Memory B cell (primary cell): ENCODE results near the gene CACNB3.

ENCODE experiments used
- ATAC-seq: fragments of 150-1000 bp; cut with Tn5 transposase; 2 replicates; pipeline ENCODE4 v1.10.0; 2021; ENCODE audit warnings: low read depth, mild to moderate bottlenecking, moderate library complexity
- DNase-seq, 2 donors: peaks; one replicate each; pipeline ENCODE4 v3.0.0; 2022; ENCODE audit warnings: low spot score in 2 of 2
- H3K27ac Mint-ChIP-seq: one replicate; pipeline ENCODE4 v1.8.0; 2022; ENCODE audit warnings: mild to moderate bottlenecking, moderate library complexity, mixed read lengths
- H3K27me3 Mint-ChIP-seq: one replicate; pipeline ENCODE4 v1.8.0; 2022; ENCODE audit warnings: mixed read lengths
- H3K36me3 Mint-ChIP-seq: one replicate; pipeline ENCODE4 v1.8.0; 2022; ENCODE audit warnings: mild to moderate bottlenecking, mixed read lengths
- H3K4me1 Mint-ChIP-seq: one replicate; pipeline ENCODE4 v1.8.0; 2022; ENCODE audit warnings: mixed read lengths
- H3K4me3 Mint-ChIP-seq: one replicate; pipeline ENCODE4 v1.8.0; 2022; ENCODE audit warnings: mild to moderate bottlenecking, moderate library complexity, mixed read lengths
- H3K9me3 Mint-ChIP-seq: one replicate; pipeline ENCODE4 v1.8.0; 2022; ENCODE audit warnings: mixed read lengths

Gene CACNB3

GRCh38 chr12:48782457-48783395 lies 35.6 kb upstream of the CACNB3 start:
- no peak overlapping the region for H3K4me3 Mint-ChIP-seq
- no peaks in the 10 kb centered on the region for H3K4me1 Mint-ChIP-seq
- no peaks in the 10 kb centered on the region for H3K9me3 Mint-ChIP-seq
- no peak overlapping the region for H3K27ac Mint-ChIP-seq
- H3K36me3 Mint-ChIP-seq = no peaks in the 10 kb centered on the region
- H3K27me3 Mint-ChIP-seq = peaks cover 15% of the 10 kb centered on the region
- ATAC-seq = no peak
- DNase-seq = no peak

DNA sequence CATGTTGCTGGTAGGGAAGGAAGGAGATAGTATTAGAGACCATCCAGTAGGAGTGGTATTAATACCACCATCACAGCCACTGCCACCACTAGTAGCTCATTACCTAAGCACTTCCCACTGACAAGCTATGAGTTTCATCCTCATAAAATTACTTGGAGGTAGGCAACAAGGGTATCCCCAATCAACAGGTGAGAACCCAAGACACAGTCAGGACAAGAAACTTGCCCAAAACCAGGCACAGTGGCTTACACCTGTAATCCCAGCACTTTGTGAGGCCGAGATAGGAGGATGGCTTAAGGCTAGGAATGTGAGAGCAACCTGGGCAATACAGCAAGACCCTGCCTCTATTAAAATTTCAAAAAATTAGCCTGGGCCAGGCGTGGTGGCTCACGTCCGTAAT lies 34.9 kb upstream of the CACNB3 start:
- peaks cover under 1% of the 10 kb centered on the region for H3K4me1 Mint-ChIP-seq
- H3K9me3 Mint-ChIP-seq = no peaks in the 10 kb centered on the region
- no peak overlapping the region for H3K4me3 Mint-ChIP-seq
- H3K27me3 Mint-ChIP-seq = peaks cover 20% of the 10 kb centered on the region
- no peaks in the 10 kb centered on the region for H3K36me3 Mint-ChIP-seq
- DNase-seq = no peak
- no peak for ATAC-seq
- H3K27ac Mint-ChIP-seq = no peak overlapping the region

GRCh38 chr12:48786591-48787544 lies 31.4 kb upstream of the CACNB3 start:
- DNase-seq = no peak
- H3K9me3 Mint-ChIP-seq = no peaks in the 10 kb centered on the region
- H3K4me3 Mint-ChIP-seq = no peak overlapping the region
- ATAC-seq = no peak
- H3K36me3 Mint-ChIP-seq = no peaks in the 10 kb centered on the region
- H3K27me3 Mint-ChIP-seq = peaks cover 35% of the 10 kb centered on the region
- H3K4me1 Mint-ChIP-seq = peaks cover 12% of the 10 kb centered on the region
- H3K27ac Mint-ChIP-seq = no peak overlapping the region

DNA sequence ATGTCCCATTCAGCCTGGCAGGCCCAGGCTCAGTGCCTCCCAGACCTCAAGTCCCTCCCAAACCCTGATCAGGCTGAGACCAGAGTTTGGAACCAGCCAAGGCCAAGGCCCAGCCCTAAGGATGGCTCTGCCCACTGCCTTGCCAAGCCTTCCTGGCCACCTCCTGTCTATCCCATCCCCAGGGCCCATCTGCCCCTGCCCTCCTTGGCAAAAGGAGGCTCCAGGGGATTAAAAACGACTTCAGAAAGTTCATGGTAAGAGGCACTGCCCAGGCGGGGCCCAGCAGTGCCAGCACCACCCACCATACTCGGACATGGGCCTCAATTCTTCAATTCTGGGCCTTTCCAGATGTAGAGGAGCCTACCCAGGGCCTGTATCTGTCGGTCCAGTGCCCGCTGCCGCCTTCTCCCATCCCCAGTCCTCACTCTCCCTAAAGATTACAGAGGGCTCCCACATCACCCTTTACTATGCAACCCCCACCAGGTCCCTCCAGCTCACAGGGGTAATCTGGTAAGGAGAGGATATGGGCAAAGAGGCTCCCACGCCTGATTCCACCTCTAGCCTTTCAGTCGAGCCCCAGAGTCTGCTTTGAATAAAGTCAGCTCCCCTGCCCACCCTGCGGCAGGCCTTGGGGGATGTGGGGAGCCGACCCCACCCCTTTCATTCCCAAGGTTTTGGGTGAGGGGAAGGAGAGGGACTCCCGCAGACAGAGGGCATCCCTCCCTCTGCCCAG lies 30.3 kb upstream of the CACNB3 start:
- DNase-seq = no peak
- peaks cover 31% of the 10 kb centered on the region for H3K27me3 Mint-ChIP-seq
- H3K4me1 Mint-ChIP-seq = peaks cover 12% of the 10 kb centered on the region
- no peaks in the 10 kb centered on the region for H3K9me3 Mint-ChIP-seq
- no peak overlapping the region for H3K27ac Mint-ChIP-seq
- no peaks in the 10 kb centered on the region for H3K36me3 Mint-ChIP-seq
- H3K4me3 Mint-ChIP-seq = peak overlapping the region; percentile 73
- no peak for ATAC-seq

DNA sequence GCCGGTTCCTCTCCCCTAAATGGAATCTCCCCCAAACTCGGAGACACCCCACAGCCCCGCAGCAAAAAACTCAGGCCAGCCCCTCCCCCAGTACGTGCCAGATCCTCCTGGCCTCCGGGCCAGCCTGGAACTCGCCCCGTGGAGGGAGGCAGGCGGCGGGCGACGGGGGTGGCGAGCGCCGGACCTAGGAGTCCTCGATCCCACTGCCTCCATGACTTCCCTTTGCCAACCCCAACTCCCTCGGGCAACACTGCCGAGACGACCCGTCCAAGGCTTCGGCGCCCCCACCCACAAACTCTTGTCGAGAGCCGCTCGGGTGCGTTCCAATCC lies 29.8 kb upstream of the CACNB3 start:
- no peak overlapping the region for H3K27ac Mint-ChIP-seq
- ATAC-seq = no peak
- H3K27me3 Mint-ChIP-seq = peaks cover 34% of the 10 kb centered on the region
- no peaks in the 10 kb centered on the region for H3K36me3 Mint-ChIP-seq
- peaks cover 12% of the 10 kb centered on the region for H3K4me1 Mint-ChIP-seq
- peak overlapping the region; percentile 73 for H3K4me3 Mint-ChIP-seq
- H3K9me3 Mint-ChIP-seq = no peaks in the 10 kb centered on the region
- DNase-seq = no peak

DNA sequence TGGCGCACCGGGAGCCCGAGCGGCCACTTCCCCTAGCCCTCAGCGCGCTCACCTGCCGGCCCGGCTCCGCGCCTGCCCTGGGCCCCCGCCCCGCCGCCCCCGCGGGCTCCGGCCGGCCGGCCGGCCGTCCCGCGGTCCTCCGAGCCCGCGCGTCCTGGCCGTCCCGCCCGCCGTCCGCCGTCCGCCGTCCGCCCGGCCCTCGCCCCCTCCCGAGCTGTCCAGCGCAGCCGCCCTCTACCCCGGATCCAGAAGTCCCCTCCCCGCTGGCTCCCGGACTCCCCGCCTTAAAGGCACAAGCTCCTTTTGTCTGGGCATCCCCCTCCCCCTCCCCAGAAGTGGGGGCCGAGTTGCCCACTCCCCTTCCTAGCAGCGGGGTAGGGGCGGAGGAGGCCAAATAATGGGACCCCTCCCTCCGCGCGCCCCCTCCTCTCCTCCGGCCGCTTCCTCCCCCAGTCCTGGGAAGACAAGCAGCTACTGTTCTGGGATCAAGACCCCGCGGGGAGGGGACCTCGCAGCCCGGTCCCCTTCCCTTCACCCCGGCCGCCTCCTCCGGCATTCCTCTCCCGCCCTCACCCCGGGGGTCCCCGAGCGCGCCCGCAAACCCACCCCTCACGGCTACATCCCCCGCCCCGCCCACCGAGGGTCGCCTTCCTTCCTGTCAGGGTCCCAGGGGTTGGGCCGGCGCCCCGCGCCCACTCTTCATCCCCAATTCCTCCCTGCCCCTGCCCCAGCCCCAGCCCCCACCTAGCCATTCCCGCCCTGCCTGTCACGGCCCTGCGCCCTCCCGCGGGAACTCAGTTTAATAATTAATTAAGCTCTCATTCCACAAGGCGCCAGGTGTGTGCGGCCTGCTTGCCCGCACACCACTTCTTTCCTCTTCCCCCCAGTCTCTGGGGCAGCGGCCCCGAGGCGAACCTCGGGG lies 29.2 kb upstream of the CACNB3 start, which contains the start of gene ADCY6:
TSS of gene ADCY6 (minus strand) at position 236 of the 922 bp plus-strand sequence. CDS start 5,655 bp downstream, outside the sequence.
- peak within 1 kb of the TSS; percentile 86 for H3K4me3 Mint-ChIP-seq
- peaks cover 12% of the 10 kb centered on the region for H3K4me1 Mint-ChIP-seq
- ATAC-seq (no peak), DNase-seq (no peak)
- peaks cover 35% of the 10 kb centered on the region for H3K27me3 Mint-ChIP-seq
- H3K36me3 Mint-ChIP-seq = no peaks in the 10 kb centered on the region
- no peaks in the 10 kb centered on the region for H3K9me3 Mint-ChIP-seq
- H3K27ac Mint-ChIP-seq = peak within 1 kb of the TSS; percentile 65

DNA sequence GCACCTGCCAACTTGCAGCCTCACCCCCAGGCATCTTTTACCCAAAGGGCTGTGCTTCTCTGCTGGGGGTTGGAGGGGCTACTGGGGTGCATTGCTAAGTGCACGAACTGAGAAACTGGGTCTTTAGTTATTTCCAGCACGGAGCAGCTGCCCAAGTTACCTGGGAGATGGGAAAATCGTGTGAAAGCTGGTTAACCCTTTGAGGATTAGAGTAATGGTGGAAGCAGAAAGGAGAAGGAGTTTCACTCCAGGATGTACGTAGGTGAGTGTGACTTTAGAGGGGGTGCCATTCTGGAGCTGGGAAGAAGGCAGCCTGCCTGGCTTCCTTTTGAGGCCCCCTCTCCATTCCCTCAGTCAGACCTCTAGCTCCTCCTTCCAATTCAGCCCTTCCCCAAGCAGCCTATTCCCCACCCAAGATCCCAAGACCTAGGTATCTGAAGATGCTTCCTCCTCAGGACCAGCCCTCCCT lies 28.4 kb upstream of the CACNB3 start:
- peak overlapping the region; percentile 86 for H3K4me3 Mint-ChIP-seq

GRCh38 chr12:48793696-48794095 lies 24.6 kb upstream of the CACNB3 start:
- Mint-ChIP-seq H3K27me3 (peaks cover 20% of the 10 kb centered on the region), H3K36me3 (no peaks in the 10 kb centered on the region), H3K27ac (no peak overlapping the region), H3K9me3 (no peaks in the 10 kb centered on the region), H3K4me1 (peaks cover 19% of the 10 kb centered on the region), H3K4me3 (no peak overlapping the region)
- DNase-seq = no peak
- no peak for ATAC-seq

More for the DNA sequence above, 28.4 kb upstream of the CACNB3 start:
- Mint-ChIP-seq H3K36me3 (no peaks in the 10 kb centered on the region), H3K27me3 (peaks cover 35% of the 10 kb centered on the region), H3K4me1 (peaks cover 14% of the 10 kb centered on the region), H3K27ac (peak overlapping the region; percentile 65), H3K9me3 (no peaks in the 10 kb centered on the region)
- ATAC-seq = no peak
- DNase-seq = no peak

DNA sequence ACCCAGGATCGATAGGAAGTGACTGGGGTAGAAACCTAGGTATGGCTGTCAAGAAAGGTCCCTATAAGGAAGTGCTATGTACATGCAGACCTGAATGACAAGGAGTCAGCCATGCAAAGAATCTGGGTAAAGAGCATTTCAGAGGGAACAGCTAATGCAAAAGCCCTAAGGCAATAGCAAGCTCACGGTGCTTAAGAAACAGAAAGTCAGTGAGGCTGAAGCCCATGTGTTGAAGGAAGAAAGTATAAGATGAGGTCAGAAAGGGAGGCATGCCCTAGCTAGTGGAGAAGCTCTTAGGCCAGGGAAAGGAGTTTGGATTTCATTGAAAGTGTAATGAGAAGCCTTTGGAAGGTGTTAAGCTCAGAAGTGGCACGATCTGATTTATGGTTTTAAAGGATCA lies 23.4 kb upstream of the CACNB3 start:
- Mint-ChIP-seq H3K27me3 (peaks cover 17% of the 10 kb centered on the region), H3K4me1 (peaks cover 14% of the 10 kb centered on the region), H3K36me3 (no peaks in the 10 kb centered on the region), H3K9me3 (no peaks in the 10 kb centered on the region), H3K27ac (peak overlapping the region; percentile 68), H3K4me3 (no peak overlapping the region)
- ATAC-seq (no peak), DNase-seq (no peak)

GRCh38 chr12:48795550-48796455 lies 22.5 kb upstream of the CACNB3 start:
- H3K27ac Mint-ChIP-seq = no peak overlapping the region

DNA sequence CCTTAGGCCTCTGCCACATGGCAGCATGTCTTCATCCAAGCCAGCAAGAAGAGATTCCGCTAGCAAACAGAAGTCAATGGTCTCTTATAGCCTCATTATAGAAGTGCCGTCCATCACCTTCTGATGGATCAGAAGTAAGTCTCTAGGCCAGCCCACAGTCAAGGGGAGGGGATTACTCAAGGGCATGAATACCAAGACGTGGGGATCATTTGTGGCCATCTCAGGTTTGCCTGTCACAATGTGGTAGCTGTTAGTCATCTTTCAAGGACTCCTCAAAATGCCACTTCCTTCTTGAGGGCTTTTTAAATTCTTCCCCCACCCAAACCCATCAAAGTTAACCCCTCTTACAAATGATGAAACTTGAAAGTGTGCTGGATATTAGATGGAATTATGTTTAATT lies 21.3 kb upstream of the CACNB3 start:
- no peak overlapping the region for H3K4me3 Mint-ChIP-seq
- H3K4me1 Mint-ChIP-seq = peaks cover 10% of the 10 kb centered on the region
- H3K27me3 Mint-ChIP-seq = peaks cover 14% of the 10 kb centered on the region
- H3K36me3 Mint-ChIP-seq = no peaks in the 10 kb centered on the region
- ATAC-seq (no peak), DNase-seq (no peak)
- no peak overlapping the region for H3K27ac Mint-ChIP-seq
- H3K9me3 Mint-ChIP-seq = no peaks in the 10 kb centered on the region

More at GRCh38 chr12:48795550-48796455, 22.5 kb upstream of the CACNB3 start:
- Mint-ChIP-seq H3K4me3 (no peak overlapping the region), H3K4me1 (peaks cover 10% of the 10 kb centered on the region), H3K27me3 (peaks cover 16% of the 10 kb centered on the region), H3K36me3 (no peaks in the 10 kb centered on the region), H3K9me3 (no peaks in the 10 kb centered on the region)
- DNase-seq (peak; percentile 59 to 63), ATAC-seq (peak; percentile 59)

DNA sequence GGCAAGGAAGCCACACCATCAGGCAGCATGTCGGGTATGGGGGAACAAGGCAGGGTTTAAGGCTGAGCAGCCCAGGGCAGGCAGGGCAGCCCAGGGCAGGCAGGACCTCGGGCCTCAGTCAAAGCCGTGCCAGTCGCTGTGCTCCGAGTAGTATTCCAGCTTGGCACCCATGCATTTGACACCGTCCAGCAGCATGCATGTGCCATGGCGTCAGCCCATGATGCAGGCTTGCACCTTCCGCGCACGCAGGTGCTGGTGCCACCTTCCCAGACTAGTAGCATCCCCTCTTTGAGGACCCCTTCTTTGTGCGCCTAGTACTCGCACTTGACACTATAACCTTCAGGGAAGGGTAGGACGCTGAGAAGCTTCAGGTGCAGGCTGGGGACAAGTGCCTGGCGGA lies 17.8 kb upstream of the CACNB3 start:
- Mint-ChIP-seq H3K9me3 (no peaks in the 10 kb centered on the region), H3K27me3 (peaks cover 7% of the 10 kb centered on the region), H3K4me1 (peaks cover 4% of the 10 kb centered on the region), H3K27ac (no peak overlapping the region), H3K4me3 (no peak overlapping the region), H3K36me3 (no peaks in the 10 kb centered on the region)
- DNase-seq = no peak
- ATAC-seq = no peak
